ENCODE results near the gene NTF3.

DNA sequence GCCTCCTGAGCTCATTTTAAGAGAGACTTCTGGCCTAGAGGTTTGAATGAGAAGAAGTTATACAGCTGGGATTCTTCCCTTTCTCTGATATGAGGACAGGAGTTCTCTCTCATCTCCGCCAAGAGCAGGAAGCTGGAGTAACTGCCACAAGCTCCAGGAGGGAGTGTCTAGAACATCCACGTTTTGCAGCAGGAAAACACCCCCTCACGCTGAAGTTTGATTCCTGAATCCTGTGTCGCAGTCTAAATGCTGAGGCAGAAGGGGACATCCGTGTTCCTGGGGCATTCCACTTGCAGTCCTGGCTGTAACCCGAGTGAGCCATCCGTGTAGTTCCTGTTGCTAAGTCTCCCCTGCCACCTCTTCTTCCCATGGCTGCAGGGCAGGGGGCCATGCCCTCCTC, 38.3 kb downstream of the NTF3 start:
- no peak for TF ChIP-seq POLR2A (IDR thresholded peaks at IDR 0.05; ENCODE audit: low read depth, low read length)
- TF ChIP-seq POLR2AphosphoS5 (IDR thresholded peaks at IDR 0.05; ENCODE audit: low read depth, low read length): no peak
- no peak for TF ChIP-seq SPI1 (IDR thresholded peaks at IDR 0.05; ENCODE audit: low read depth, low read length)
- TF ChIP-seq TAF1 (IDR thresholded peaks at IDR 0.05; ENCODE audit: low read depth, low read length): no peak
